Measurements from ENCODE around the gene CCR4.
"Not testable (repeated sequence)": the region's sequence is repeated elsewhere in the genome, so short reads cannot be mapped to it uniquely, and the experiment has no call there.

CCR4 gene

DNA sequence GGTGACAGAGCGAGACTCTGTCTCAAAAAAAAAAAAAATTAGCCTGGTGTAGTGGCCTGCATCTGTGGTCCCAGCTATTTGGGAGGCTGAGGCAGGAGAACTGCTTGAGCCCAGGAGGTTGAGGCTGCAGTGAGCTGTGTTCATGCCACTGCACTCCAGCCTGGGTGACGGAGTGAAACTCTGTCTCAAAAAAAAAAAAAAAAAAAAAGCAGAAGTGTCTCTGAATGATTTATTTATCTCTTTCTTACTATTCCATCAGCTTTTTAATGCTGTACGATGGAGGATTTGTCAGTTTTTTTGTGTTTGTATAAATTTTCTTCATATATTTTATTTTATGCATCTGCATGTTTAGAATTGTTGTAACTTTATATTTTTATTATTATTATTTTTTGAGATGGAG lies 33.5 kb downstream of the CCR4 start:
- not testable (repeated sequence) for DNase-seq

DNA sequence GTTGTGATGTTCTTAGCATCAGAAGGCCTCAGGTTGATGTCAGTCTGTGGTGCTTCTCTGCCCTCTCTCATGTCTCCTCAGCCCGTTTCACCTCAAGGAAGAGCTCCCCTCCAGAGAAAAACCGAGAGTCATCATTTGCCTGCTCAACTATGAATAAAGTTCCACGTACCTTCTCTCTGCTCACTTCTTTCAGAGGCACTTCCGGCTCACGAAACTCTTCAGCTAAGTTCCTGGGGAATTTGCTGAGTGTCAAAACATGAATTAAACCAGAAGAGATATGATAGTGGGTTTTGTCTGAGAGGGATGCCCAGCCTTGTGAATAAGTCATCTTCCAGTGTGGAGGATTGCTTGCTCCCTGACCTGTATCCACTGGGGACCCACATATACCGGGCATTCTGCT lies 37.7 kb downstream of the CCR4 start:
- DNase-seq = no peak

DNA sequence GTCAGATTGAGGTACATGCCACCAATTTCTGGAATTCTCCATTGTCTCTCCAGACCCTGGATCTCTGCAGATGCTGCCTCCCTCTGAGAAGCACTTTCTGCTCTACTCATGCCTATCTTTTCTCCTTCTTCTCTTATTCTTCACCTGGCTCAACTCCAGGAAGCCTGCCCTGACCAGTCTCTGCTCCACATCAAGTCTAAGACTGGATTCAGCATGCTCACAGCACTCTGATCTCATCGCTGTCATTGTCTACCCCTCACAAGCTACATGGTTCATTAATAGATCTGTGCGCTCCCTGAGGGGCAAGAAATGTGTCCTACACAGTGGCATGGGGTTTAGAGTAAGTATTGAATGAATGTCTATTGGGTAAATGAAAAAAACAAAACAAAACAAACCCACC lies 38.7 kb downstream of the CCR4 start:
- no peak for DNase-seq

DNA sequence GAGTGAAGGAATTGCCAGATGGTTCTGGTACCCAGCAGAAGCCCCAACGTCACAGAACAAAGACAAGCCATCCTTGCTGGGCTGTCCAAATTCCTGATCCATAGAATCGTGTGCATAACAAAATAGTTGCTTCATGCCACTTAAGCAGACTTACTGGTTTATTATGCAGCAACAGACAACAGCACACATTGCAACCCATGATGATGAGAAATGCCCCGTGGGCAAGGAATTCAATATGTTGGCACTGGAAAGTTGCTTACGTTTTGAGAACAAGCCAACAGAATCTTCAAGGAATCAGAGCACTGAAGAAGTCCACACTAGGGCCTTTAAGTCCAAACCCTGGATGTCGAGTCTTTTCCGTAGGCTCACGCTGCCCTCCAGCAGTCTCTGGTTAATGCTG lies 40.3 kb downstream of the CCR4 start:
- no peak for DNase-seq

DNA sequence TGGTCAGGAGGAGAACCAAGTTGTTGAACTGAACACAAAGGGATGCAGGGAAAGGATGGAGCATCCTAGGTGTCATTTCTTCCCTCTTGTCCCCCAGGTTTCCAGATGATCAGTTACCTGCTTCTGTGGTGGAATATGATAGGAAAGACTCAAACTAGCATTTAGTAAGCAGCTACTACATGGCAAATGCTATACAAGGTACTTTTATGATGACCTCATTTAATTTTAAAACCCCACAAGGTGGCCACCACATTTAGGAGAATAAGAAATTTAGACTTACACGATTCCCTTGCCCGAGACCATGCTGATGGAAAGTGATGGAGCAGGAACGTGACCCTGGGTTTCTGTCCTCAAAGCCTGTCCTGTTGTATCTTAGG lies 40.9 kb downstream of the CCR4 start:
- no peak for DNase-seq

DNA sequence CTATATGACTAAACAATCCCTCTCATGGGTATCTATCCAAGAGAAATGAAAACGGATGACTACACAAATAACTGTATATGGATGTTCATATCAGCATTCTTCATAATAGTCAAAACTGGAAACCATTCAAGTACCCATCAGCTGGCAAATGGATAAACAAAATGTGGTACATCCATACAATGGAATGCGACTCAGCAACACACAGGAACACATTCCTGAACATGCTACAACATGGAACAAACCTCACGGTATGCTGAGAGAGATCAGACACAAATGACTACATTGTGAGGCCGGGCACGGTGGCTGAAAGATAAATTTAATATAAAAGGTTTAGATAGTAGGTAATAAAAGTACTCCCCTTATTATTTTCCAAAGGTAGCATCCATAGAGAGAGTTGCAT lies 42.6 kb downstream of the CCR4 start:
- no peak for DNase-seq

DNA sequence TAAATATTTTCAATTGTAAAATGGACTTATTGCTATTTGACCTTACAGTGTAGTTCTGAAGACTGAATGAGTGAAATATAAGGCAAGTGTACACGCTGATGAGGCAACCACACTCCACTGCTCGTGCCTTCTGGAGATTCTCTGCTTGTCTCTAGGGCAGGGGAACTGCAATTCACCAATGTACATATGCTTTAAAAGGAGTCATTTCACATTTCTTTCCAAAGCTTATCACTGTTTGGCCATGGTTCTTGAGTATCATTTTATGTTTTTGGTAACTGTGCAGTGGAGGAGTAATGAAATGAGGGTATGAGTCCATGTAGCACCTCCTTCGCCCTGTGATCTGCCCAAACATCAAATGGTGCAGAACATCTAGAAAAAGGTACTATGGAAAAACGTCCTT lies 43.7 kb downstream of the CCR4 start:
- DNase-seq = no peak

DNA sequence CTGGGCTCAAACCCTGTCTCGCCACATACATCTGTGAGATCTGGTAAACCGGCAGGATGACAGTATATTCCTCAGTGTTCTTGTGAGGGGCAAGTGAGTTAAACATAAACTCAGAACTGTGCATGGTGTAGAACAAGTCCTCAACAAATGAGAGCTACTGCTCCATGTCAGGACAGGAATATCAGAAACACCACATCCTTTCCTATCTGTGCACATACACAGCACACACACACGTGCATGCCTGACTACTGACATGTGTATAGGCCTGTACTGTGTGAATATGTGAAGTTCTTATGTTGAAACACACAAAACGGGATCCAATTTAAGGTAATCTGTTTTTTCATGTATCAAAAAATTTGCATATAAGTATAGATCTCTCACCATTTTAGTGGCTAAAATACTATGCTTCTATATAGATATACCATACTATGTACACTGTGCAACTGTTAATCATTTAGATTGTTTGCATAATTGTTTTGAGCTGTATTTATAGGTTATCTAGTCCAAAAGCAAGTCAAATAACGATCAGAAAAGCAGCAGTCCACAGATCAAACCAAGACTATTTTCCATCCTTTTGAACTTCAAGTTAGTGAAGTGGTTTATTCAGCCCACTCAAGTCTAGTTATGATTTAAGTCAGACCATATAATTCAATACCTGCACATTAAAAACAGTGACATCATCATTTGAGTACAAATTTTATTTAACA lies 44.8 kb downstream of the CCR4 start:
- no peak for DNase-seq

DNA sequence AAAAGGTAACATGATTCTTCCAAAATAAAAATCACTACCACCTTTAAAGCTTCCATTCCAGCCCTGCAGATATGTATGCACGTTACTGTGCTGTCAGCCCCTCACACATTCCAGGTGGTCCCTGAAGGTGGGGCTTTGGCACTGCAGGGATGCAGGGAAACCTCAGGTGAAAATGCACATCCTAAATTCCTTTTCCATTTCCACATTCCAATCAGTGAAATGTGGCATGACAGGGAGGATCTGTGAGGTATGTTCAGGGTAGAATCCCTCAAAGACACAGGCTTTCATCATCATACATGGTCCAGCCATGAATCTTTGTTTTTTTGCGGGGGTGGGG lies 45.3 kb downstream of the CCR4 start:
- no peak for DNase-seq

DNA sequence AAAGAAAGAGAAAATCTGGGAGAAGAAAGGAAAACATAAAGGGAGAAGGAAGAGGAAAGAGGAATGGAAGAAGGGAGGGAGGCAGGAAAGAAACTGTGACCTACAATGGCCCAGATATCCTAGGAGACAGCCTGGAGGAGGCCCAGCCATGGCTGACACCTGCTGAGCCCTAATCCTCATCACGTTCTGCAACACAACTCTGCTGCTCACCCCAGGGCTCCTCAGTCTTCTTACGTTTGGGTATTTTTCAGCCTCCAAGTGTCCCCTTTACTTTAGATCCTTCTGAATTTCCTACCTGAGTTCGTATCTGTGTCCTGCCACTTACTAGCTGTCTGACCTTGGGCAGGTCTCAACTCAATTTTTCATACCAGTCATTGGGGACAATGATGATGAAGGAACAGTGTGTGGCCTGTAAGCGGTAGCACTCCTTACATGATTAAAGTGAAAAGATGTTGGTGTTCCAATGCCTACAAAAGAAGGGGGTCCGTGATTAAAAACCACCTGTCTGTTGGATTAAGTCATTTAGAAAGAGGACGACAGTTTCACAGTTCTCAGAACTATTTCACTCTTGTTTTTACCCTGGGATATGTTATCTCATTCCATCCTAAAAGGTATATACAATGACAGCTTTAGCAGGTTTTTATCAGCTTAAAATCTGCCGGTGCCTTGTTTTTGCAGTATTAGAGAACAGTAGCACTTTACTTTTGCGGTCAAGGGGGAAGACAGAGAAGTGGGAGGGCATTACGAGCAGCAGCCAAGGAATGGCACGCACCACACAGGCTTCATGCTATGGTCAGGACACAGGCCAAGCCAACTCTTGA lies 47.4 kb downstream of the CCR4 start:
- DNase-seq = no peak

DNA sequence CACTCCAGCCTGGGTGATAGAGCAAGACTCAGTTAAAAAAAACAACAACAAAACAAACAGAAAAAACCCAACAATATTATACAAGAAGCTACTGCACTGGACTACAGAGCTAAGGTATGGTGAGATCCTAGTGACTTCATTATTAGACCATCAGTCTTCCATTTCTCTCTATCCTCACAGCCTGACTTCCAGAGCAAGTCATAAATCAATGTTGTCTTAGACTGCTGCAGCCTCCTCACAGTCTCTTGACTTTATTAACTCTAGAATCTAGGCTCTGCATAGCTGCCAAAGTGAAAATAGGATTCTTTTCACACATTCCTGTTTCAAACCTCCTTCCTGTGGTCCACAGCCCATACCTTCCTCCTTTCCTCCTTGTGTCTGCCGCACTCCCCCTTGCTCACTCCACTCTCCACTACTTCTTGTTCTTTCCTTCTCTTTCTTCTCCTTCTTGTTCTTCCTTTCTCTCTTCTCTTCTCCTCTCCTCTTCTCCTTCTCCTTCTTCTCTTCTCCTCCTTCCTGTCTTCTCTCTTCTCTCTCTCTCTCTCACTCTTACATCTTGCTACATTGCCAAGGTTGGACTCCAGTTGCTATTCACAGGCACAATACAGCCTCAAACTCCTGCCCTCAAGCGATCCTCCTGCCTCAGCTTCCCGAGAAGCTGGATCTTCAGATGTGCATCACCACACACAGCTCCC lies 49.4 kb downstream of the CCR4 start:
- DNase-seq = no peak

DNA sequence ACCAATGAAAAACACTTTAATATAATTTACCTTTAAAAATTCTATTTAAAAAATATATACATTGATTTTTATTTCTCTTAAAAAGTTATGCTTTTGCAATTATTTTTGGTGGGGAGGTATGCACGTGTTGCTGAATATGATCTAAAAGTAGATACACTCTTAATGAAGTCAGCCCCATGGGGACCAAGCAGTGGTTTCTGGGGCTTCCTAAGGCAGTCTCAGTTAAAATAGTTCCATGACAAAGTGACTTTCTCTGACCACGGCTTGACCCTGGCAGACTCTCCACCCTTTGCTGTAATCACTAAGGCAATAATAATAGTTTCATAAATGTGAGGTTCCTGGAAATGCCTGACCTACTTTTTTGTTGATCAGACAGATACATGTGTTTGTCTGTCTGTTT lies 50.4 kb downstream of the CCR4 start:
- DNase-seq = no peak

DNA sequence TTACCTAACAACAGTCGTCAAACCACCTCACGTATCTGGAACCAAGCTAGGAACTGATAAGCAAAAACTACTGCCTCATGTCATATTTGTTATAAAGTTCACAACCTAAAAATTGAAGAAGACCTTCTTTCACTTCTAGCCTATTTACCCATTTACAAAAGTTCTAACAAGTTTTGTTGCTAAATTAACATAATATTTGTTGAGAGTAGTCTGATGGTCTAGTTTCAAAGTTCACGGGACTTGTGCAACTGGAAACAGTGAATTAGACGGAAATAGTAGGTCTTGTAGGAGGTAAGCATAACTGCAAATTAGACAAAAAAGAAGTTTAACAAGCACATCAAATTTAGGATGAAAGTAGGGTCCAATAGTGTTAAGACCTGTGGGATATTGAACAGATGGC lies 51.9 kb downstream of the CCR4 start:
- DNase-seq = no peak

DNA sequence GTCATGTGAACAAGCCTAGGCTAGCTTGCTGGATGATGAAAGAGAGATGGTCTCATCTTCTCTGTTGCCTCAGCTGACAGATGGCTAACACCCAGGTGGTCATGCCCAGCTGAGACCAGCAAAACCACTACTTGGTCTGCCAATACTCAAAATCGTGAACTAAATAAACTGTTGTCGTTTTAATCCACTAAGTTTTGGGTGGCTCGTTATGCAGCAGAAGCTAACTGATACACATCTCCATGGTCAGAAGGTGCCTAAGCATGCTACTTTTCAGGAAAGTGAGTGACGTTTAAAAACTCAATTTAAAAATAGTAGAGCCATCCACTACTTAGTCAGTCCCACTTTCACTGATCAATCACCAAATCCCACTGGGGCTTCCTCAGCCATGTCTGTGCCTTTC lies 52.8 kb downstream of the CCR4 start:
- DNase-seq = no peak

DNA sequence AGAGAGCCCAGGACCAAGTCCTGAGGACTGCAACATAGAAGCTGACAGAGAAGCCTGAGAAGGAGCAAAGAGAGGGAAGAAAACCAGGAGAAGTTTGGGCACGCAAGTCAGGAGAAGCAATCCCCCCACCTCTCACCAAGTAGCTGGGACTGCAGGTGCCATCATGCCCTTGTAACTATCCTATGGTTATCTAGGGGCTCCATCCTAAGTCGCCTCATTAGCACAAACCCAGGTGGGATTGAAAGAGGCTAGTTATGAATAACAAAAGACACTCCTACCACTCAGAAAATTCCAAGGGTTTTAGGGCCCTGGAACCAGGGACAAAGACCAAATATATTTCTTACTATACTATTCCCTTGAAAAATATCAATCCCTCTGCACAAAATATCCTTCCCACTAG lies 53.5 kb downstream of the CCR4 start:
- no peak for DNase-seq
